Hypothalamus (tissue), 51 donors: ENCODE results near the gene MMP7.
"Not testable (repeated sequence)": the region's sequence is repeated elsewhere in the genome, so short reads cannot be mapped to it uniquely, and the experiment has no call there.

ENCODE experiments used
- DNase-seq, 51 donors: peaks; one replicate each; lab custom pipeline; 2025; lab: John Stamatoyannopoulos, UW

The MMP7 gene

GRCh38 chr11:102544594-102544993 lies 14.0 kb upstream of the MMP7 start:
- no peak for DNase-seq

- no peak for DNase-seq
These were observed 9.0 kb upstream of the MMP7 start for GRCh38 chr11:102539567-102539966.

GRCh38 chr11:102538932-102539331 lies 8.4 kb upstream of the MMP7 start:
- DNase-seq = no peak

GRCh38 chr11:102534261-102534872 lies 3.8 kb upstream of the MMP7 start:
- DNase-seq = no peak

- no peak for DNase-seq
These were observed 1.9 kb downstream of the MMP7 start for GRCh38 chr11:102528618-102529017.

- DNase-seq = no peak
These were observed 2.9 kb downstream of the MMP7 start for GRCh38 chr11:102527684-102528083.

- no peak for DNase-seq
These were observed 3.5 kb downstream of the MMP7 start for GRCh38 chr11:102527041-102527440.

GRCh38 chr11:102523887-102524286 lies 6.7 kb downstream of the MMP7 start:
- DNase-seq = no peak

GRCh38 chr11:102523189-102523570 lies 7.4 kb downstream of the MMP7 start:
- no peak for DNase-seq

GRCh38 chr11:102522312-102523188 lies 8.0 kb downstream of the MMP7 start:
- DNase-seq = no peak

GRCh38 chr11:102521121-102521520 lies 9.4 kb downstream of the MMP7 start:
- DNase-seq = no peak

- DNase-seq = no peak
These were observed 10.0 kb downstream of the MMP7 start for GRCh38 chr11:102520514-102520913.

- no peak for DNase-seq
These were observed 12.1 kb downstream of the MMP7 start for GRCh38 chr11:102518296-102519094.

- DNase-seq = no peak
These were observed 12.9 kb downstream of the MMP7 start for GRCh38 chr11:102517670-102518069.

- DNase-seq = no peak
These were observed 14.4 kb downstream of the MMP7 start for GRCh38 chr11:102516179-102516578.

GRCh38 chr11:102513869-102514268 lies 16.7 kb downstream of the MMP7 start:
- DNase-seq = peak in 2 of 51 donors; percentile 2 to 8

- DNase-seq = no peak
These were observed 20.0 kb downstream of the MMP7 start for GRCh38 chr11:102510439-102511135.

GRCh38 chr11:102502831-102503230 lies 27.7 kb downstream of the MMP7 start:
- not testable (repeated sequence) for DNase-seq

GRCh38 chr11:102500829-102501228 lies 29.7 kb downstream of the MMP7 start:
- DNase-seq = no peak

- DNase-seq = no peak
These were observed 30.6 kb downstream of the MMP7 start for GRCh38 chr11:102499931-102500330.

GRCh38 chr11:102499151-102499550 lies 31.4 kb downstream of the MMP7 start:
- no peak for DNase-seq
